Measurements from ENCODE around the gene ACACB.

The ACACB gene

DNA sequence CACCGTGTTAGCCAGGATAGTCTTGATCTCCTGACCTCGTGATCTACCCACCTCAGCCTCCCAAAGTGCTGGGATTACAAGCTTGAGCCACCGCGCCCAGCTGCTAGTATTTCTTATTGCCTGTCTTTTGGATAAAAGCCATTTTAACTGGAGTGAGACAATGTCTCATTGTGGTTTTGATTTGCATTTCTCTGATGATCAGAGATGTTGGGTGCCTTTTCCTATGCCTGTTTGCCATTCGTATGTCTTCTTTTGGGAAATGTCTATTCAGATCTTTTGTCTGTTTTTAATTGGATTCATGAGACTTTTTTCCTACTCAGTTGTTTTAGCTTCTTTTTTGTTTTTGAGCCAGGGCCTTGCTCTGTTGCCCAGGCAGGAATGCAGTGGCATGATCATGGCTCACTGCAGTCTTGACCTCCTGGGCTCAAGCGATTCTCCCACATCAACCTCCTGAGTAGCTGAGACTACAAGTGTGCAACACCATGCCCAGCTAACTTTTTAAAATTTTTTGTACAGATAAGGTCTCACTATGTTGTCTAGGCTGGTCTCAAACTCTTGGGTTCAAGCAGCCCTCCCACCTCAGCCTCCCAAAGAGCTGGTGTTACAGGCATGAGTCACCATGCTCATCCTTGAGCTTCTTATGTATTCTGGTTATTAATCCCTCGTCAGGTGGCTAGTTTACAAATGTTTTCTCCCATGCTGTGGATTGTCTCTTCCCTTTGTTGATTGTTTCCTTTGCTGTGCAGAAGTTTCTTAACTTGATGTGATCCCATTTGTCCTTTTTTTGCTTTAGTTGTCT is 65.9 kb downstream of the ACACB start:
- Mint-ChIP-seq H3K9me3 (peaks cover 11% of the 10 kb centered on the region), H3K36me3 (ENCODE audit: low read depth) (peaks cover 76% of the 10 kb centered on the region), H3K27me3 (ENCODE audit: low read depth, poor library complexity) (peaks cover 6% of the 10 kb centered on the region), H3K4me1 (no peaks in the 10 kb centered on the region), H3K4me3 (no peak overlapping the region), H3K27ac (no peak overlapping the region)
- no peak for DNase-seq
- TF ChIP-seq, protein P1, sequence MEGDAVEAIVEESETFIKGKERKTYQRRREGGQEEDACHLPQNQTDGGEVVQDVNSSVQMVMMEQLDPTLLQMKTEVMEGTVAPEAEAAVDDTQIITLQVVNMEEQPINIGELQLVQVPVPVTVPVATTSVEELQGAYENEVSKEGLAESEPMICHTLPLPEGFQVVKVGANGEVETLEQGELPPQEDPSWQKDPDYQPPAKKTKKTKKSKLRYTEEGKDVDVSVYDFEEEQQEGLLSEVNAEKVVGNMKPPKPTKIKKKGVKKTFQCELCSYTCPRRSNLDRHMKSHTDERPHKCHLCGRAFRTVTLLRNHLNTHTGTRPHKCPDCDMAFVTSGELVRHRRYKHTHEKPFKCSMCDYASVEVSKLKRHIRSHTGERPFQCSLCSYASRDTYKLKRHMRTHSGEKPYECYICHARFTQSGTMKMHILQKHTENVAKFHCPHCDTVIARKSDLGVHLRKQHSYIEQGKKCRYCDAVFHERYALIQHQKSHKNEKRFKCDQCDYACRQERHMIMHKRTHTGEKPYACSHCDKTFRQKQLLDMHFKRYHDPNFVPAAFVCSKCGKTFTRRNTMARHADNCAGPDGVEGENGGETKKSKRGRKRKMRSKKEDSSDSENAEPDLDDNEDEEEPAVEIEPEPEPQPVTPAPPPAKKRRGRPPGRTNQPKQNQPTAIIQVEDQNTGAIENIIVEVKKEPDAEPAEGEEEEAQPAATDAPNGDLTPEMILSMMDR (IDR thresholded peaks at IDR 0.05) = no peak

DNA sequence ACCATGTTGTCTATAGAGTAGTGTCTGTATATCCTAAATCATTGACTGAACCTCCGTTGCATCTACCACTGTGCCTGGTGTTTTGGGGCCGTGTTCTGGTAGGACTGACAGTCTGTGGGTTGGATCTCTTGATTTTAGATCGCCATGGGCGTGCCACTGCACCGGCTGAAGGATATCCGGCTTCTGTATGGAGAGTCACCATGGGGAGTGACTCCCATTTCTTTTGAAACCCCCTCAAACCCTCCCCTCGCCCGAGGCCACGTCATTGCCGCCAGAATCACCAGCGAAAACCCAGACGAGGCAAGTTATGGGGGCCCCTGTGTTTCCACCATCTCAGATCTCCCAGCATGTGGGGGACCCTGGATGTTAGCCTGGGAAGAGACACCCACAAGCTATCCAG is 69.1 kb downstream of the ACACB start:
- DNase-seq = no peak
- Mint-ChIP-seq H3K9me3 (no peaks in the 10 kb centered on the region), H3K36me3 (ENCODE audit: low read depth) (peaks cover 48% of the 10 kb centered on the region), H3K27me3 (ENCODE audit: low read depth, poor library complexity) (peaks cover 6% of the 10 kb centered on the region), H3K4me1 (no peaks in the 10 kb centered on the region), H3K27ac (no peak overlapping the region), H3K4me3 (no peak overlapping the region)
- TF ChIP-seq, protein P1 (IDR thresholded peaks at IDR 0.05) = no peak

DNA sequence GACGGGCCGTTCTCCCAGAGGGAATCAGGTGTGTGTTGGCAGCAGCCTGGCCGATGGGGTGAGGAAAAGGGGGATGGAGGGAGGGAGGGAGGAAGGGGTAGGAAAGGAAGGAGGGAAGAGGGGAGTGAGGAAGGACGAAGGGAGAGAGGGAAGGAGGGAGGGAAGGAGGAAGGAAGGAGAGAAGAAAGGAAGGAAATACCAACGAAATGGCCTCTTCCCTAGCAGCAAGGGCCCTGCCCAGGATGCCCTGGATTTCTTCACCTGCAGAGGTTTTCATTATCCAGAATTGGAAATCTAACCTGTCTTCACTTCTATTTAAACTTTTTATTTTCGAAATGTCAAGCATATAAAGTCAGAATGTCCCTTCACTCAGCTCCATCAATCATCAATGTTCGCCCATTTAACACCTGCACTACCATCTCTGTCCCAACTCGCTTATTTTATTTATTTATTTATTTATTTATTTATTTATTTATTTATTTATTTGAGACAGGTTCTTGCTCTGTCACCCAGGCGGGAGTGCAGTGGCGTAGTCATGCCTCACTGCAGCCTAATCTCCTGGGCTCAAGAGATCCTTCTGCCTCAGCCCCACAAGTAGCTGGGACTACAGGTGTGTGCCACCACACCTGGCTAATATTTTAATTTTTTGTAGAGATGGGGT is 70.7 kb downstream of the ACACB start:
- no peak for DNase-seq
- TF ChIP-seq, protein P1 (IDR thresholded peaks at IDR 0.05) = no peak
- no peak overlapping the region for H3K27ac Mint-ChIP-seq
- H3K36me3 Mint-ChIP-seq (ENCODE audit: low read depth) = peaks cover 35% of the 10 kb centered on the region
- no peaks in the 10 kb centered on the region for H3K4me1 Mint-ChIP-seq
- no peak overlapping the region for H3K4me3 Mint-ChIP-seq
- H3K27me3 Mint-ChIP-seq (ENCODE audit: low read depth, poor library complexity) = peaks cover 7% of the 10 kb centered on the region
- no peaks in the 10 kb centered on the region for H3K9me3 Mint-ChIP-seq

DNA sequence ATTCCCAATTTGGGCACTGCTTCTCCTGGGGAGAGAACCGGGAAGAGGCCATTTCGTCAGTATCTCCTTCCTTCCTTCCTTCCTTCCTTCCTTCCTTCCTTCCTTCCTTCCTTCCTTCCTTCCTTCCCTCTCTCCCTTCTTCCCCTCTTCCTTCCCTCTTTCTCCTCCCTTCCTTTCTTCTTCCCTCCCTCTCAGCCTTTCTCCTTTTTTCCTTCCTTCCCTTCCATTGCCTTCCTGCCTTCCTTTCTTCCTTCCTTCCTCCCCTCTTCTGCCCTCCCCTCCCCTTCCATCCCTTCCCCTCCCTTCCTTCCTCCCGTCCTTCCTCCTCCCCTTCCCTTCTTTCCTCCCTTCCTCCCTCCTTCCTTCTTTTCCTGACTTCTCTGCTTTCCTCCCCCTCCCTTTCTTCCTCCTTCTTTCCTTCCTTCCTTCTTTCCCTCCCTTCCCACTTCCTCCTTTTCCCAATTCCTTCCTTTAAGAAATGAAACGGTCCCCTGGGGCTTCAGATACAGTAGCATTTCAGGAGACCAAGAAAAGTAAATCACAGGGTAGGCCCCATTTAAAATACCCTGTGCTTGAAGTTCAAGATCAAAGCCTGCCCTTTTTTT is 71.8 kb downstream of the ACACB start:
- H3K27ac Mint-ChIP-seq = no peak overlapping the region
- no peaks in the 10 kb centered on the region for H3K4me1 Mint-ChIP-seq
- DNase-seq = no peak
- H3K27me3 Mint-ChIP-seq (ENCODE audit: low read depth, poor library complexity) = peaks cover 6% of the 10 kb centered on the region
- peaks cover 24% of the 10 kb centered on the region for H3K36me3 Mint-ChIP-seq (ENCODE audit: low read depth)
- no peaks in the 10 kb centered on the region for H3K9me3 Mint-ChIP-seq
- TF ChIP-seq, protein P1 (IDR thresholded peaks at IDR 0.05) = no peak
- H3K4me3 Mint-ChIP-seq = no peak overlapping the region

DNA sequence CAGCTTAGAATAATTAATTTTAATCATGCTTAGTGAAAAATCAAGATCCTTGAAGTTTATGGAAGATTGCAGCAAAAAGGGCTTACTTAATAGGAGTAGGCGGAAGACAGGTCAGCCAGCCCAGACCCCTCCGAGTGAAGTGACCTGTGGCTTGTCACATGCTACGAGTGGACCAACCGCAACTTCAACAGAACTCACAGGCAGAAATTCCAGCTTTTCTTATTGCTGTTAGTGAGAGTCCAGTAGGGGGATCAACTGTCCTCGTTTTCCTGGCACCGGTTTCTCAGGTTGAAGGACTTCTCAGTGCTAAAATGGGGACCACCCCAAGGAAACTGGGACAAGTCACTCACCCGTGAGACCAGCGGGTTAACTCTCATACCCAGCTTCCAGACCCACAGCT is 72.9 kb downstream of the ACACB start:
- Mint-ChIP-seq H3K27ac (no peak overlapping the region), H3K27me3 (ENCODE audit: low read depth, poor library complexity) (peaks cover 3% of the 10 kb centered on the region), H3K4me3 (no peak overlapping the region), H3K4me1 (no peaks in the 10 kb centered on the region), H3K9me3 (no peaks in the 10 kb centered on the region), H3K36me3 (ENCODE audit: low read depth) (peaks cover 16% of the 10 kb centered on the region)
- TF ChIP-seq, protein P1 (IDR thresholded peaks at IDR 0.05) = no peak
- no peak for DNase-seq
